HG02623 (cell line): Measurements from ENCODE around the gene IGF1R.

Experiments used
- ATAC-seq: cut with Tn5 transposase; IDR thresholded peaks from one replicate; pipeline ENCODE4 v1.9.1; 2021; ENCODE audit warnings: moderate library complexity; ENCODE audit not compliant: unreplicated experiment

IGF1R gene

DNA sequence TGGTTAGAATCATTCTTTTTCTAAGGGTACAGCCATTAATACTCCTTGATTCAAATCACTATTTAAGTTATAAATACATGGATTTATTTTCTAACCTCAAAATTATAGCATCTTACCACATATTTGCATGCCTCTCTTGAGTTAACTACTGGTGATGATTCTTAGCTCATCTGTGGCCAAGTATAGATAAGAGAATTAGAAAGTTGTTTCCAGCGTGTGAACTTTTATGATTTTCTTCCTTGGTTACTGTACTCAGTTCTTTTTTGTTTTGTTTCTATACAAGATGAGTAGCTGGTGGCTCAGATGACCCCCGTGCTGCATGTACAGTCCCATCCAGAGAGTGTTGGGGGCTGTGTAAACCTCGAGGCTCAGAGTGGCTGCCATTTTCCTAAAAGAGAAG, 124.6 kb downstream of the IGF1R start:
- ATAC-seq = no peak

DNA sequence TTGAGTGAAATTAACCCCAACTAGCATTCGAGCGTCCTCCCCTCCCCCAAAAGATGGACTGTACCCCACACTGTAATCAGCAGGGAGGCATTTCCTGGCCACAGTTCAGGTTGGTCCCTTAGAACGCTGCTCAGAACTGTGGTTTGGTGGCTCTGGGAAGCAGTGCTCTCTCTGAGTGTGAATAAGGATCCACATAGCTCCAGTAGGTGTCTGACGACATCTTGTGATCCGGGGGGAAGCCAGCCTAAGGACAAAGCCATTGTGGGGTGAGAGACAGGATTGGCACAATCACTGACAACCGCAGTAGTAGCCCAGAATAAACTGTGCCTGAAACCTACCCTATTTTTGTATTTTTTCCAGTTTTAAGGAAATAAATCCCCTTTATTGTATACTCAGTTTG, 125.3 kb downstream of the IGF1R start:
- no peak for ATAC-seq

- ATAC-seq = no peak
Observed at GRCh38 chr15:98774756-98775497, 126.6 kb downstream of the IGF1R start.

DNA sequence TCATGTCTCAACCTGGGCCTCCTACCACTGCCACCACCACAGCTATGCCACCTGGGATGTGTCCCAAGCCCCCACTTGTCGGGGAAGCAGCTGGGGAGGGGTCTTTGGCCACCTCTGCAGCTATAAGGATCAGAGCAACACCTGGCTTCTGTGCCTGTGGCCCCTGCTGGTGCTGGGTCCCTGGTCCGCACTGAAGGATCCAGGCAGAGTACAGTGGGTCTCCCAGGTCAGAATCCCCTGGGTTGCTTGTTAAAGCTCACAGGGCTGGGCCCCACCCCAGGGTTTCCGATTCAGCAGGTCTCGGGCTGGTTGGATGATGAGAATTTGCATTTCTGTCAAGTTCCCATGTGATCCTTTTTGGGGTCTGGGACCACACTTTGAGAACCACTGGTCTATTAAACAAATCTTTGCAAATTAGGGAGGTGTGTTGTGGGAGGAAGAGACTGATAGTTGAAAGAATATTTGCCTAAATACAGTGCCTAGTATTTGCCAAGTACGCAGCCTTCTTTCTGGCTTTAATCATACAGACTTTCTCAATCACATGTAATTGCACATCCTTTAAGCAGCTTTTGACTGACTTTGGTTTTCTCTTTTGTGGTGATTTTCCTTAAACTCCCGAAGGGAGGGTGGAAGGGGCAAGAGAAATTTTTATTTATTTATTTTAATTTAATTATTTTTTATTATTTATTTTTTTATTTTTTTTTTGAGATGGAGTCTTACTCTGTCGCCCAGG, 127.3 kb downstream of the IGF1R start:
- no peak for ATAC-seq

DNA sequence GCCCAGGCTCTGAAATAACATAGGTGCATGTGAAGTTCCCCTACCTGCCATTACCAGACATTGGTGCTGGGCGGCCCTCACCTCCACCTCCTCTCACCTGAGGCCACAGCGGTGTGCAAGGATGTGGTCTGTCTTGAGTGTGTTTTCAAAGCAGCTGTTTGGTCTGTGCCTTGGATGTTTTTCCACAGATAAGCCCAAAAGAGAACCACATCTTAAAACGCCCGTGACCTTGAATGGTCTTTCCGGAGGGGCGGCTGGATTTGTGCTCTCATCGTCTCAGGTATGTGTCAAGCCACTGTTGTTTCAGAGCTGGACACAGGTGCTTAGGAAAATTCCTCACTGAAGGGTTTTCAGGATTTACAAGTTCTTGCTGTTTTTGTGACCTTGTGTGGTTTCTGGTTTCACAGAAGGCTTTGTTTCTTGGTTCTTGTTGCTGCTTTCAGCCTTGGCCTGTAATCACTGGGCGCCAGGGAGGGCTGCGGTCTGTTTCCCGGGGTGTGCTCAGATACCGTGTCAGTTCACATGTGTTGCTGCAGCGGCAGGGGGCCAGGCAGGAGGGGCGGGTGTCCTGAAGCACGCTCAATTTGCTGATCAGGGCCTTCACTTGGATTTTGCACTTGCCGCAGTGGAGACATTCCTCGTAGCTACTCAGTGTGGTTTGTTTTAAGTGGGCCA, 128.4 kb downstream of the IGF1R start:
- peak; percentile 57 for ATAC-seq

GRCh38 chr15:98777426-98777825, 129.1 kb downstream of the IGF1R start:
- ATAC-seq = no peak

DNA sequence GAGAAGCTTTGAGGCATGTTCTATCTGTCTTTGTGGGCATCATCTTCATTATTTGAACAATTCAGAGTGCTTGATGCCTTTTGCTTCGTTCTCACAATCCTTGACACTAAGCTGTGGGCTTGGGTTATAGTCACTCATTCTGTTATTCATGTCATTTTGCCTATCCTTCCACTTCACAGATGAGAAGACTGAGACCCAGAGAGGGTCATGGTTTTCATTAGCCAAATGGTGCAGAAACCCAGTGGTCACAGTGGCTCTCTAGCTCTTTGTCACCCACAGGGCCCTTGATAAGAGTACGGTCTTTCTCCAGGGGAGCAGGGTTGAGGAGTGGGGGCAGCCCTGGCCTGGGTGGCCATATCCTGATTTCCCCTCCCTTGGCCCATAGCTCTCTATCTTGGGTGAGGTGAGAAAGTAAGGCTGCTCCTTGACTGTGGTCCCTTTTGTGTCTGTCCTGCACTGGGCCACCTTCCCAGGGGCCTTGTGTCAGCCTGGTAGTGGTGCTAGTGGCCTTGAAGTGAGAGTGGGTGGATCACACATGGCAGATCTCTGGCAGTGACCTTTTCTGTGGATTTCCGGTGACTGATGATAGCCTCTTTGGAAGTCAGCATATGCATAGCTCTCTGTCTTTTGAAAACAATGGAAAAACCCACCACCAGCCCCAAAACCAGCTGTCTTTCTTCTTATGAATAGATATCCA, 130.1 kb downstream of the IGF1R start:
- no peak for ATAC-seq

GRCh38 chr15:98778960-98779359, 130.6 kb downstream of the IGF1R start:
- no peak for ATAC-seq

DNA sequence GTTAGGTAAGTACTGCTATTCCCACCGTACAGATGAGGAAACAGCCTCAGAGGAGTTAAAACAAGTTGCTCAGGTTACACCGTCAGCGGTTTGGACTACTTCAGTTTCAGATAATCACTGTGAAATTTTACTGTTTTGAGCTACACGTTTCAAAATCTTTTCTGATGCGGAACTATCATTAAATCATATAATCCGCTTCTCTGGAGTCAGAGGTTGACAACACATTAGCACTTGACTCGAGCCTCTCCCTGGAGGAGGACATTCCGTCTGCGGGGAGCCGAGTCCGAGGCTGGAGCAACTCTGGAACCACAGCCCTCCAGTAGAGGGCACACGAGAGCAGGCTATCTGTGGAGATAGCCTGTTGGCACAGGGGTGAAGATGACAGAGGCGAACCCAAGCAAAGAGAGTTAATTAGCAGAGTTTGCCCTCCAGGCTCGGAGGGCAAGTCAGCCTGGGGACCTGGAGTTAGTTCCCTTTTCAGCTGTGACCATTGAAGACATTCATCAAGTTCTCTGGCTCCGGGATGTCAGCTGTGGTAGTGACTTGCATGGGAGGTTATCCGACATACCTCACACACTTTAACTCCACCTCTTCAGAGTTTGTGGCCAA, 131.2 kb downstream of the IGF1R start:
- ATAC-seq = peak; percentile 78

GRCh38 chr15:98781838-98782237, 133.5 kb downstream of the IGF1R start:
- no peak for ATAC-seq

DNA sequence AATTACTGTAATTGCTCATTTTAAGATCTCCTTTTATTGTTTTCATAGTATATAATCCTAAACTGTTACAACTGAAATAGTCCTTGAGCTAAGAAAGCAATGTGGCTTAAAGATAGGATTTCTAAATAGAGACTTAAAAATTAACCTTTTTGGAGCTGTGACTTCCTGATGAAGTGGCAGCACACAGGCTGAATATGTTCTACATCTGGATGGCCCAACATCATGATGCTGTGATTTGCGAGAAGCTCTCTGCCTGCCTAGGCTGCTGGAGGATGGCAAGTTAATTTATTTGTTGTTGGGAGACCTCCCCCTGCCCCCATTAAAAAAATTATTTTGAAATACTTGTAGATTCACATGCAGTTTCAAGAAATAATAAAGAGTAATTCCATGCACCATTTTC, 134.5 kb downstream of the IGF1R start:
- no peak for ATAC-seq

- no peak for ATAC-seq
Observed at GRCh38 chr15:98785431-98785806, 137.1 kb downstream of the IGF1R start.

- ATAC-seq = peak; percentile 72
Observed at GRCh38 chr15:98785807-98786621, 137.7 kb downstream of the IGF1R start.

GRCh38 chr15:98786717-98787116, 138.4 kb downstream of the IGF1R start:
- no peak for ATAC-seq

- no peak for ATAC-seq
Observed at GRCh38 chr15:98787194-98787593, 138.9 kb downstream of the IGF1R start.

GRCh38 chr15:98787936-98788757, 139.8 kb downstream of the IGF1R start:
- no peak for ATAC-seq

GRCh38 chr15:98789020-98789419, 140.7 kb downstream of the IGF1R start:
- no peak for ATAC-seq

- no peak for ATAC-seq
Observed at GRCh38 chr15:98790270-98790669, 141.9 kb downstream of the IGF1R start.

GRCh38 chr15:98791046-98791701, 142.8 kb downstream of the IGF1R start:
- ATAC-seq = no peak
